Caco-2 (cell line): ENCODE measurements around the gene KIFBP. TPM values are rescaled to one million over a fixed set of nuclear protein-coding genes. Genes with fewer than 3 reads are reported as not detected.
"Not testable (repeated sequence)": the region's sequence is repeated elsewhere in the genome, so short reads cannot be mapped to it uniquely, and the experiment has no call there.

Source experiments
- BruUV-seq: library from RNA; stranded (reverse); fragments of 400-500 nt; replicated peaks from 2 replicates; lab custom pipeline; 2021; lab: Mats Ljungman, UMichigan
- CTCF ChIA-PET: fragments of 300-600 bp; sonication (Branson Sonifier 250); formaldehyde crosslinking; loops from one replicate; lab custom pipeline; 2022; ENCODE audit warnings: antibody characterized with exemption; lab: Charles Lee
- POLR2A ChIA-PET: fragments of 300-600 bp; sonication (Branson Sonifier 250); formaldehyde crosslinking; loops from one replicate; lab custom pipeline; 2022; ENCODE audit warnings: antibody characterized with exemption; lab: Charles Lee
- DNase-seq, 2 experiments: peaks; one replicate each; pipeline versions ENCODE4 v3.0.0 to v3.0.0-alpha.2; 2020 to 2022
- H3K27me3 ChIP-seq: replicated peaks from 2 replicates; pipeline ENCODE4 v1.6.0; 2011; ENCODE audit warnings: low read length; ENCODE audit not compliant: control insufficient read depth, insufficient read depth
- H3K36me3 ChIP-seq: 2 replicates; pipeline ENCODE4 v1.5.1; 2011; ENCODE audit warnings: low read length; ENCODE audit not compliant: control insufficient read depth, insufficient read depth
- H3K4me1 ChIP-seq: fragments of 250-450 bp; sonication (Bioruptor Pico); 2 replicates; pipeline ENCODE4 v1.5.1; 2020; ENCODE audit warnings: mild to moderate bottlenecking
- H3K4me3 ChIP-seq: 2 replicates; pipeline ENCODE4 v1.5.1; 2011; ENCODE audit warnings: low read depth, mild to moderate bottlenecking, control low read depth, low read length
- H3K9me3 ChIP-seq: fragments of 250-450 bp; sonication (Bioruptor Pico); 2 replicates; pipeline ENCODE4 v1.5.1; 2020; ENCODE audit warnings: mild to moderate bottlenecking, moderate library complexity
- H3K27ac Mint-ChIP-seq: one replicate; pipeline ENCODE4 v1.8.0; 2022; ENCODE audit warnings: mixed read lengths; ENCODE audit not compliant: unreplicated experiment
- H3K27me3 Mint-ChIP-seq: one replicate; pipeline ENCODE4 v1.8.0; 2022; ENCODE audit warnings: mixed read lengths; ENCODE audit not compliant: insufficient read depth, unreplicated experiment
- H3K36me3 Mint-ChIP-seq: one replicate; pipeline ENCODE4 v1.8.0; 2022; ENCODE audit warnings: mild to moderate bottlenecking, mixed read lengths; ENCODE audit not compliant: insufficient read depth, unreplicated experiment
- H3K4me1 Mint-ChIP-seq: one replicate; pipeline ENCODE4 v1.8.0; 2022; ENCODE audit warnings: low read depth, mixed read lengths; ENCODE audit not compliant: unreplicated experiment
- H3K4me3 Mint-ChIP-seq: one replicate; pipeline ENCODE4 v1.8.0; 2022; ENCODE audit warnings: mild to moderate bottlenecking, moderate library complexity, mixed read lengths; ENCODE audit not compliant: unreplicated experiment
- H3K9me3 Mint-ChIP-seq: one replicate; pipeline ENCODE4 v1.8.0; 2022; ENCODE audit warnings: mixed read lengths; ENCODE audit not compliant: unreplicated experiment
- intact Hi-C: fragments of 100-400 bp; cut with micrococcal nuclease; formaldehyde crosslinking; loops from one replicate; pipeline ENCODE4 v1.10.0; 2022; ENCODE audit not compliant: unreplicated experiment
- total RNA-seq: library from RNA; stranded (reverse); gene quantifications from 2 replicates; pipeline ENCODE4 v1.2.3, GENCODE V29; 2022
- TF ChIP-seq, protein P1 (sequence below), 2 experiments: fragments of 200-600 bp in 1 of 2; IDR thresholded peaks; 1 replicate in 1 of 2; 2 replicates in 1 of 2; pipeline versions ENCODE4 v1.5.1 to v1.8.0; 2011 to 2022; ENCODE audit warnings: antibody characterized with exemption in 1 of 2, control low read depth in 1 of 2, inconsistent platforms in 1 of 2, low read depth in 1 of 2, low read length in 1 of 2, mild to moderate bottlenecking in 1 of 2, moderate library complexity in 1 of 2; ENCODE audit not compliant: insufficient read depth in 1 of 2, severe bottlenecking in 1 of 2, unreplicated experiment in 1 of 2

The KIFBP gene
- total RNA-seq, 1 experiment from 2014 or later: 58.9 TPM

DNA sequence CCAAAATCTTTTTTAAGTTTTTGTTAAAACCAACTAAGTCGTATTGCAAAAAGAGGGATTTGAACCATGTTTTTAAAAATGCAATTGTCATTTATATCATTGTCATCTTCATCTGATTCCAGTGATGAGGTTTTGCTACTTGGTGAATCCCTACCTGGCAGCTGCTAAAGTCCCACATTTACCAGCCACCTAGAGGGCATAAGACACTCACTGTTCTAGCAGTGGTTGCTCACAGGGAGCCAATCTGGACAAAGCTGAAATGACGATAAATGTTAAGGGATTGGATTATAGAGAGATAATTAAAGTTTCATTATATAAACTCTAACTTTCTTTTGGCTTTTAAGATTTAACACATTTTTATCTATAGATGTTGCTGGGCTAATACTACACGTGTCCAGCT is 18.7 kb downstream of the KIFBP start:
- no TSS peak for BruUV-seq

DNA sequence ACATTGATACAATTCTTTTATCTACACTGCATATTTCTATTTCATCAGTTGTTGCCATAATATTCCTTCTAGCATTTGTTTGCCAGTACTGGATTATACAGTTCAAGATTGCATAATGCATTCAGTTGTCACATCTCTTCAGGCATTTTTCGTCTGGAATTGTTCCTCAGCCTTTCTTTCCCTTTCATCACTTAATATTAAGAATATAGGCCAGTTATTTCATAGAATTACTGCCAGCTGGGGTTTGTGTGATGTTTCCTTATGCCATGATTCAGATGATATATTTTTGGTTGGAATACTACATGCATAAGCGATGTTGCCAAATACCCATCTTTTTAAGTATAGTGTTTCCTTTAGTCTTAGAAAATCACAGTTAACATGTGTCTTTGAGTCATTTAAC is 20.8 kb downstream of the KIFBP start:
- Mint-ChIP-seq H3K4me3 (no peak overlapping the region), H3K9me3 (no peaks in the 10 kb centered on the region), H3K4me1 (no peaks in the 10 kb centered on the region), H3K36me3 (peaks cover 29% of the 10 kb centered on the region), H3K27me3 (no peaks in the 10 kb centered on the region), H3K27ac (no peak overlapping the region)
- Histone ChIP-seq H3K27me3 (no peaks in the 10 kb centered on the region), H3K36me3 (peaks cover 3% of the 10 kb centered on the region), H3K4me3 (no peak overlapping the region), H3K9me3 (no peaks in the 10 kb centered on the region), H3K4me1 (no peaks in the 10 kb centered on the region)
- intact Hi-C loops: no loop called here
- no peak for DNase-seq
- TF ChIP-seq, protein P1, sequence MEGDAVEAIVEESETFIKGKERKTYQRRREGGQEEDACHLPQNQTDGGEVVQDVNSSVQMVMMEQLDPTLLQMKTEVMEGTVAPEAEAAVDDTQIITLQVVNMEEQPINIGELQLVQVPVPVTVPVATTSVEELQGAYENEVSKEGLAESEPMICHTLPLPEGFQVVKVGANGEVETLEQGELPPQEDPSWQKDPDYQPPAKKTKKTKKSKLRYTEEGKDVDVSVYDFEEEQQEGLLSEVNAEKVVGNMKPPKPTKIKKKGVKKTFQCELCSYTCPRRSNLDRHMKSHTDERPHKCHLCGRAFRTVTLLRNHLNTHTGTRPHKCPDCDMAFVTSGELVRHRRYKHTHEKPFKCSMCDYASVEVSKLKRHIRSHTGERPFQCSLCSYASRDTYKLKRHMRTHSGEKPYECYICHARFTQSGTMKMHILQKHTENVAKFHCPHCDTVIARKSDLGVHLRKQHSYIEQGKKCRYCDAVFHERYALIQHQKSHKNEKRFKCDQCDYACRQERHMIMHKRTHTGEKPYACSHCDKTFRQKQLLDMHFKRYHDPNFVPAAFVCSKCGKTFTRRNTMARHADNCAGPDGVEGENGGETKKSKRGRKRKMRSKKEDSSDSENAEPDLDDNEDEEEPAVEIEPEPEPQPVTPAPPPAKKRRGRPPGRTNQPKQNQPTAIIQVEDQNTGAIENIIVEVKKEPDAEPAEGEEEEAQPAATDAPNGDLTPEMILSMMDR (IDR thresholded peaks at IDR 0.05; ENCODE audit: insufficient read depth in 1 of 2, low read depth in 1 of 2, low read length in 1 of 2, severe bottlenecking in 1 of 2, unreplicated experiment in 1 of 2): no peak
- POLR2A ChIA-PET: no interaction called here
- CTCF ChIA-PET: no interaction called here
- no TSS peak for BruUV-seq

More for the DNA sequence above, 18.7 kb downstream of the KIFBP start:
- Mint-ChIP-seq H3K9me3 (no peaks in the 10 kb centered on the region), H3K27ac (no peak overlapping the region), H3K36me3 (peaks cover 31% of the 10 kb centered on the region), H3K27me3 (no peaks in the 10 kb centered on the region), H3K4me1 (no peaks in the 10 kb centered on the region), H3K4me3 (no peak overlapping the region)
- Histone ChIP-seq H3K4me1 (no peaks in the 10 kb centered on the region), H3K36me3 (peaks cover 1% of the 10 kb centered on the region), H3K4me3 (no peak overlapping the region), H3K27me3 (no peaks in the 10 kb centered on the region), H3K9me3 (no peaks in the 10 kb centered on the region)
- POLR2A ChIA-PET: no interaction called here
- TF ChIP-seq, protein P1 (IDR thresholded peaks at IDR 0.05; ENCODE audit: insufficient read depth in 1 of 2, low read depth in 1 of 2, low read length in 1 of 2, severe bottlenecking in 1 of 2, unreplicated experiment in 1 of 2): no peak
- no peak for DNase-seq
- intact Hi-C loops: no loop called here
- CTCF ChIA-PET: no interaction called here

DNA sequence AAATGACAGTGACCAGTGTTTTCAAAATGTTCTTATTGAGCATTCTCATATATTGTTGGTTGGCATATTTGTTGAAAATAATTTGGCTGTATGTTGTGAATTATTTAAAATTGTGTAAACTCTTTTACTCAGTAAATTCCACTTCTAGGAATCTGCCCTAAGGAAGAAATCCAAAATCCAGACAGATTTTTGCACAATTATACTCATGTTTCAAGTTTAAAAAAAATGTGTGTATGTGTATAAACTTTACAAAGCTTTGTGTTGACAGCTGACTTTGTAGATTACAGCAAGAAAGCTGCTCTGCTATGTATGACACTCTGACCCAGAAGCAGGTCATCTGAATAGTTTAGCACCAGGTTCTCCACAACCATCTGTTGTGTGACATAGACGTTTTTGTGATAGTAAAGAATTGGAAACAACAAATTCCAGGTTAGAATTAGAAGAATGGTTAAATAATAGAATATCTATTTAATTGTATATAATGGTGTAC is 21.6 kb downstream of the KIFBP start:
- BruUV-seq: no TSS peak

DNA sequence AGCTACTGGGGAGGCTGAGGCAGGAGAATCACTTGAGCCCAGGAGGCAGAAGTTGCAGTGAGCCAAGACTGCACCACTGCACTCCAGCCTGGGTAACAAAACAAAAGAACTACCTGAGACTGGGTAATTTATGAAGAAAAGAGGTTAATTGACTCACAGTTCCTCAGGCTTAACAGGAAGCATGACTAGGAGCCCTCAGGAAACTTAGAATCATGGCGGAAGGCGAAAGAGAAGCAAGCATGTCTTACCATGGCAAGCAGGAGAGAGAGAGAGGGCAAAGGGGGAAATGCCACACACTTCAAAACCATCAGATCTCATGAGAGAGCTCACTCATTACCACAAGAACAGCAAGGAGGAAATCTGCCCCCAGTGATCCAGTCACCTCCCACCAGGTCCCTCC is 24.2 kb downstream of the KIFBP start:
- DNase-seq, intact Hi-C loops, BruUV-seq, H3K9me3 Mint-ChIP-seq, POLR2A ChIA-PET, H3K9me3 ChIP-seq, H3K4me1 ChIP-seq, H3K27ac Mint-ChIP-seq, CTCF ChIA-PET, H3K27me3 Mint-ChIP-seq, H3K4me3 Mint-ChIP-seq, H3K36me3 ChIP-seq, H3K27me3 ChIP-seq, H3K4me3 ChIP-seq, H3K4me1 Mint-ChIP-seq: not testable (repeated sequence)
- H3K36me3 Mint-ChIP-seq: peaks cover 24% of the 10 kb centered on the region

More for the DNA sequence above, 21.6 kb downstream of the KIFBP start:
- H3K9me3 Mint-ChIP-seq: no peaks in the 10 kb centered on the region
- H3K4me3 ChIP-seq: no peak overlapping the region
- TF ChIP-seq, protein P1 (IDR thresholded peaks at IDR 0.05; ENCODE audit: insufficient read depth in 1 of 2, low read depth in 1 of 2, low read length in 1 of 2, severe bottlenecking in 1 of 2, unreplicated experiment in 1 of 2): no peak
- POLR2A ChIA-PET: no interaction called here
- H3K4me1 Mint-ChIP-seq: no peaks in the 10 kb centered on the region
- CTCF ChIA-PET: no interaction called here
- no peak overlapping the region for H3K27ac Mint-ChIP-seq
- H3K27me3 ChIP-seq: no peaks in the 10 kb centered on the region
- peaks cover 23% of the 10 kb centered on the region for H3K36me3 Mint-ChIP-seq
- no peaks in the 10 kb centered on the region for H3K9me3 ChIP-seq
- peaks cover 3% of the 10 kb centered on the region for H3K36me3 ChIP-seq
- H3K4me3 Mint-ChIP-seq: no peak overlapping the region
- DNase-seq: no peak
- intact Hi-C loops: no loop called here
- H3K27me3 Mint-ChIP-seq: no peaks in the 10 kb centered on the region
- no peaks in the 10 kb centered on the region for H3K4me1 ChIP-seq
